ENCODE data around the gene VPS13D. TPM values are rescaled to one million over a fixed set of nuclear protein-coding genes. Genes with fewer than 3 reads are reported as not detected.

Gene VPS13D
- total and polyA plus RNA-seq, 2 donors (not counting 3 experiments of a cell fraction or from before 2014, with no cell fraction given) = 13.6 to 48.5 TPM

DNA sequence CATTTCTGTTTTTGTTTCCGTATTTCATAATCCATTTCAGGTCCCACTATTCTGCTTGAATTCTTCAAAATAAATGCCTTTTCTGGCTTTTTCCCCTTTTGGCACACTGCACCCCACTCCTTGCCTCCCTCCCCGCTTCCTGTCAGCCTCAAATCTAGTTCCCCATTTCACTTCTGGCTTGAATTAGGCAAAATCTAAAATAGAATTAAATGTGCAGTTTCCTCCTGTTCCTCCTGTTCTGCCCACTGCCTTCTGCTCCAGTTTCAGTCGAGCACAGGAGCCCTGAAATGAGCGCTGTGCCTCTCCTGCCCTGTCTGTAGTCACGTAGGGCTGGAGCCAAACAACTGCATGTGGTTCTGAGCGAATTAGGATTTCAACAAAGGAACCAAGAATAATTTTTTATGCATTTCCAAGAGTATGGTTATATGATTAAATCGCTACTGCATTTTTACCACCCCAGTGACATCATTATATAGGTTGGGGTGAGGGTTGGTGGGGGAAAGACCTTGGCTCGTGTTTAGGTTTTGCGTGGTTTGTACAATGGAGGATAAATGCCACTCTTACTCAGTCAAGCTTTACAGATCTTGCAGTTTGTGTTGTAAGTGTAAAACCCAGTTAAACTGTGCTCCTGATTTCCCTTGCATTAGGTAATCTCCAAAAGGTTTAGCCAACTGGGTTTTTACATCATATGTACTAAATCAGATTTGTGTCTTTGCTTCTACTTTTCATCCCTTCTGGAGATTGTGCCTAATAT is 114.9 kb downstream of the VPS13D start:
- dilution Hi-C loops (cut with MboI; ENCODE audit: extremely low pct_ligation_motif_present, low sequenced_read_pairs) = no loop called here

More for the DNA sequence above, 114.9 kb downstream of the VPS13D start:
- H3K27ac ChIP-seq (ENCODE audit: insufficient read depth, low read depth, low read length) = no peak overlapping the region
- no peak for FAIRE-seq
- no peaks in the 10 kb centered on the region for H3K9me3 ChIP-seq (replicated peaks; ENCODE audit: control insufficient read depth, insufficient read depth, low read length)
- no peak overlapping the region for H3K9ac ChIP-seq (replicated peaks; ENCODE audit: extremely low read depth, insufficient read depth, low read length)
- H3K4me1 ChIP-seq (ENCODE audit: control insufficient read depth, extremely low read depth, insufficient read depth, low read length) = no peaks in the 10 kb centered on the region
- no peak for DNase-seq (ENCODE audit: low read depth, low spot score)
- no peak overlapping the region for H3K4me3 ChIP-seq (replicated peaks in 1 of 3; ENCODE audit: insufficient read depth in 1 of 3, low read depth in 1 of 3, low read length in 3 of 3)
- no TSS peak for BruUV-seq (replicated peaks)
- CTCF ChIA-PET = no interaction called here
- H3K27me3 ChIP-seq (ENCODE audit: control insufficient read depth in 2 of 2, insufficient read depth in 2 of 2, low read length in 2 of 2) = no peaks in the 10 kb centered on the region
- H3K36me3 ChIP-seq (ENCODE audit: control insufficient read depth in 2 of 2, extremely low read depth in 1 of 2, insufficient read depth in 2 of 2, low read length in 2 of 2) = peaks cover 13 to 16% of the 10 kb centered on the region in 2 experiments
- no peak overlapping the region for H3K4me2 ChIP-seq (ENCODE audit: insufficient read depth, low read length)
- intact Hi-C loops (cut with micrococcal nuclease) = no loop called here
- H3K79me2 ChIP-seq (ENCODE audit: control insufficient read depth, insufficient read depth, low read length) = no peaks in the 10 kb centered on the region
- no peaks in the 10 kb centered on the region for H4K20me1 ChIP-seq (replicated peaks; ENCODE audit: control insufficient read depth, extremely low read depth, insufficient read depth, low read length)
- POLR2A ChIA-PET = no interaction called here
- no peaks in the 10 kb centered on the region for H3K9me1 ChIP-seq (replicated peaks; ENCODE audit: control insufficient read depth, extremely low read depth, insufficient read depth, low read length)
- TF ChIP-seq, protein P1, sequence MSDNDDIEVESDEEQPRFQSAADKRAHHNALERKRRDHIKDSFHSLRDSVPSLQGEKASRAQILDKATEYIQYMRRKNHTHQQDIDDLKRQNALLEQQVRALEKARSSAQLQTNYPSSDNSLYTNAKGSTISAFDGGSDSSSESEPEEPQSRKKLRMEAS (IDR thresholded peaks at IDR 0.05; ENCODE audit: insufficient read depth, insufficient read length) = no peak
- no peak for TF ChIP-seq POLR2AphosphoS5 (IDR thresholded peaks at IDR 0.05; ENCODE audit: insufficient read depth, low read depth, low read length)
- TF ChIP-seq MYC (IDR thresholded peaks at IDR 0.05; ENCODE audit: low read depth, low read length) = no peak
- TF ChIP-seq, protein P2, sequence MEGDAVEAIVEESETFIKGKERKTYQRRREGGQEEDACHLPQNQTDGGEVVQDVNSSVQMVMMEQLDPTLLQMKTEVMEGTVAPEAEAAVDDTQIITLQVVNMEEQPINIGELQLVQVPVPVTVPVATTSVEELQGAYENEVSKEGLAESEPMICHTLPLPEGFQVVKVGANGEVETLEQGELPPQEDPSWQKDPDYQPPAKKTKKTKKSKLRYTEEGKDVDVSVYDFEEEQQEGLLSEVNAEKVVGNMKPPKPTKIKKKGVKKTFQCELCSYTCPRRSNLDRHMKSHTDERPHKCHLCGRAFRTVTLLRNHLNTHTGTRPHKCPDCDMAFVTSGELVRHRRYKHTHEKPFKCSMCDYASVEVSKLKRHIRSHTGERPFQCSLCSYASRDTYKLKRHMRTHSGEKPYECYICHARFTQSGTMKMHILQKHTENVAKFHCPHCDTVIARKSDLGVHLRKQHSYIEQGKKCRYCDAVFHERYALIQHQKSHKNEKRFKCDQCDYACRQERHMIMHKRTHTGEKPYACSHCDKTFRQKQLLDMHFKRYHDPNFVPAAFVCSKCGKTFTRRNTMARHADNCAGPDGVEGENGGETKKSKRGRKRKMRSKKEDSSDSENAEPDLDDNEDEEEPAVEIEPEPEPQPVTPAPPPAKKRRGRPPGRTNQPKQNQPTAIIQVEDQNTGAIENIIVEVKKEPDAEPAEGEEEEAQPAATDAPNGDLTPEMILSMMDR (IDR thresholded peaks at IDR 0.05; ENCODE audit: extremely low read depth in 1 of 2, insufficient read depth in 1 of 2, low read depth in 1 of 2, low read length in 2 of 2) = no peak
- no peak for TF ChIP-seq EZH2 (IDR thresholded peaks at IDR 0.05; ENCODE audit: borderline replicate concordance, low read depth, low read length, severe bottlenecking)
- TF ChIP-seq GATA2 (IDR thresholded peaks at IDR 0.05; ENCODE audit: insufficient read depth, insufficient read length, low read depth, low read length) = no peak
- no peak for TF ChIP-seq POLR2A (IDR thresholded peaks at IDR 0.05; ENCODE audit: low read depth, low read length)
- no peak for TF ChIP-seq JUN (IDR thresholded peaks at IDR 0.05; ENCODE audit: borderline replicate concordance, insufficient read depth, insufficient read length, low read depth)
- no peak for TF ChIP-seq FOS (IDR thresholded peaks at IDR 0.05; ENCODE audit: borderline replicate concordance, insufficient read depth, low read length)
- no peak overlapping the region for H2AFZ ChIP-seq (ENCODE audit: low read depth, low read length)

All from endothelial cell of umbilical vein (primary cell).